MM.1S (cell line): Measurements from ENCODE around the gene PEX13.

ENCODE experiments used
- DNase-seq: peaks from one replicate; pipeline ENCODE4 v3.0.0-alpha.2; 2015
- H2AFZ ChIP-seq: fragments of 300-600 bp; sonication (generic); 2 replicates; pipeline ENCODE4 v1.6.0; 2016; ENCODE audit warnings: antibody characterized with exemption, low read length
- H3F3A ChIP-seq: fragments of 300-600 bp; sonication (generic); 2 replicates; pipeline ENCODE4 v1.6.1; 2016; ENCODE audit warnings: mild to moderate bottlenecking, antibody characterized with exemption, low read length, moderate library complexity, mixed read lengths; ENCODE audit not compliant: insufficient read depth
- H3K27ac ChIP-seq: fragments of 300-600 bp; sonication (generic); 2 replicates; pipeline ENCODE4 v1.5.1; 2016; ENCODE audit warnings: mild to moderate bottlenecking, low read length
- H3K27me3 ChIP-seq: fragments of 300-600 bp; sonication (generic); replicated peaks from 2 replicates; pipeline ENCODE4 v1.6.0; 2016; ENCODE audit warnings: low read length; ENCODE audit not compliant: insufficient read depth
- H3K36me3 ChIP-seq: fragments of 300-600 bp; sonication (generic); replicated peaks from 2 replicates; pipeline ENCODE4 v1.6.1; 2016; ENCODE audit warnings: mild to moderate bottlenecking, low read length, mixed read lengths; ENCODE audit not compliant: insufficient read depth
- H3K4me1 ChIP-seq: fragments of 300-600 bp; sonication (generic); 2 replicates; pipeline ENCODE4 v1.6.1; 2016; ENCODE audit warnings: low read length, mixed read lengths
- H3K4me2 ChIP-seq: fragments of 300-600 bp; sonication (generic); 2 replicates; pipeline ENCODE4 v1.6.0; 2016; ENCODE audit warnings: low read depth, low read length
- H3K4me3 ChIP-seq: fragments of 300-600 bp; sonication (generic); 2 replicates; pipeline ENCODE4 v1.5.1; 2016; ENCODE audit warnings: low read length, mixed read lengths
- H3K79me2 ChIP-seq: fragments of 300-600 bp; sonication (generic); 2 replicates; pipeline ENCODE4 v1.6.1; 2016; ENCODE audit warnings: mixed run types, low read length, mixed read lengths
- H3K9ac ChIP-seq: fragments of 300-600 bp; sonication (generic); 2 replicates; pipeline ENCODE4 v1.6.1; 2016; ENCODE audit warnings: low read length, mixed read lengths
- H3K9me2 ChIP-seq: fragments of 300-600 bp; sonication (generic); replicated peaks from 2 replicates; pipeline ENCODE4 v1.6.1; 2016; ENCODE audit warnings: mild to moderate bottlenecking, low read length, mixed read lengths; ENCODE audit not compliant: insufficient read depth
- H3K9me3 ChIP-seq: fragments of 300-600 bp; sonication (generic); replicated peaks from 2 replicates; pipeline ENCODE4 v1.6.1; 2016; ENCODE audit warnings: mild to moderate bottlenecking, low read length, mixed read lengths; ENCODE audit not compliant: insufficient read depth
- H4K20me1 ChIP-seq: fragments of 300-600 bp; sonication (generic); 2 replicates; pipeline ENCODE4 v1.6.1; 2016; ENCODE audit warnings: mild to moderate bottlenecking, low read length, moderate library complexity, mixed read lengths; ENCODE audit not compliant: insufficient read depth
- CTCF ChIP-seq: fragments of 300-600 bp; sonication (generic); IDR thresholded peaks from 2 replicates; pipeline ENCODE4 v1.5.1; 2016; ENCODE audit warnings: antibody characterized with exemption, low read length, mixed read lengths
- EZH2 ChIP-seq: fragments of 300-600 bp; sonication (generic); optimal IDR thresholded peaks from 2 replicates; pipeline ENCODE3; 2017; ENCODE audit warnings: low read depth, mild to moderate bottlenecking, antibody characterized with exemption, low read length, mixed read lengths
- EZH2phosphoT487 ChIP-seq: fragments of 300-600 bp; sonication (generic); IDR thresholded peaks from 2 replicates; pipeline ENCODE4 v1.6.1; 2018; ENCODE audit warnings: antibody characterized with exemption, low read length

PEX13 gene

GRCh38 chr2:60998628-60999545 lies 18.6 kb upstream of the PEX13 start:
- Histone ChIP-seq H2AFZ (no peak overlapping the region), H3K9ac (no peak overlapping the region), H3K4me2 (no peak overlapping the region), H3K27ac (no peak overlapping the region), H3K36me3 (no peaks in the 10 kb centered on the region), H4K20me1 (no peaks in the 10 kb centered on the region), H3K79me2 (no peaks in the 10 kb centered on the region), H3K9me2 (no peaks in the 10 kb centered on the region), H3K27me3 (no peaks in the 10 kb centered on the region), H3K4me1 (no peaks in the 10 kb centered on the region), H3F3A (no peaks in the 10 kb centered on the region), H3K4me3 (no peak overlapping the region), H3K9me3 (no peaks in the 10 kb centered on the region)
- TF ChIP-seq CTCF (peak; percentile 72), EZH2 (no peak)
- peak; percentile 71 for DNase-seq

GRCh38 chr2:61005736-61006135 lies 11.8 kb upstream of the PEX13 start:
- Histone ChIP-seq H3K27me3 (no peaks in the 10 kb centered on the region), H3K9me2 (no peaks in the 10 kb centered on the region), H3K4me3 (no peak overlapping the region), H3K36me3 (no peaks in the 10 kb centered on the region), H3K9me3 (no peaks in the 10 kb centered on the region), H4K20me1 (no peaks in the 10 kb centered on the region), H3K9ac (no peak overlapping the region), H3K4me1 (no peaks in the 10 kb centered on the region), H3K4me2 (no peak overlapping the region), H2AFZ (no peak overlapping the region), H3K27ac (no peak overlapping the region), H3K79me2 (no peaks in the 10 kb centered on the region), H3F3A (no peaks in the 10 kb centered on the region)
- TF ChIP-seq EZH2 (no peak), CTCF (no peak), EZH2phosphoT487 (no peak)
- DNase-seq: no peak

- Histone ChIP-seq H3K9ac (no peak overlapping the region), H4K20me1 (no peaks in the 10 kb centered on the region), H3K9me3 (no peaks in the 10 kb centered on the region), H3K4me3 (no peak overlapping the region), H3K27ac (no peak overlapping the region), H3K36me3 (no peaks in the 10 kb centered on the region), H3K4me2 (no peak overlapping the region), H3K4me1 (no peaks in the 10 kb centered on the region), H3K27me3 (no peaks in the 10 kb centered on the region), H2AFZ (no peak overlapping the region), H3F3A (no peaks in the 10 kb centered on the region), H3K9me2 (no peaks in the 10 kb centered on the region), H3K79me2 (no peaks in the 10 kb centered on the region)
- no peak for DNase-seq
- TF ChIP-seq CTCF (no peak), EZH2phosphoT487 (no peak), EZH2 (no peak)
These were observed 10.9 kb upstream of the PEX13 start for GRCh38 chr2:61006486-61007105.
